GM19351 (cell line): ENCODE measurements around the gene MSI2.

Experiments
- ATAC-seq: cut with Tn5 transposase; IDR thresholded peaks from one replicate; pipeline ENCODE4 v1.9.1; 2021; ENCODE audit warnings: mild to moderate bottlenecking, moderate library complexity; ENCODE audit not compliant: unreplicated experiment

MSI2 gene

DNA sequence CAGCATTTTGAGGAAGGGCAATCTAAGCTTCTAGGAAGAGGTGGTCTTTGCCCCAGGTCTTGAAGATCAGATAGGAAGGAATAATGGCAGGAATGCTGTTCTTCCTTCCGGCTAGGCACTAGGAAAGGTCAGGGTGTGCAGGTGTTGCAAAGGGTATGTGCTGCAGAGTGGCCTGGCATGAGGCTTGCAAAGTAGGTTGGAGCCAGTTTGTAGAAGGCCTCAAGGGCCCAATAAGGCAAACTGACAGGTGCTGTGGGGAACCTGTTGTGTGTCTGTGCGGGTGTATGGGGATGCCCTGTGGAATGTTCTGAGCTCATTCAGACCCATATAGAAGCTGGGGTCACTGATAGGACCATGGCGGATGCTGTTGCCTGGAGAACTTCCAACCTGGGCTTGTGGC lies 12.7 kb downstream of the MSI2 start:
- ATAC-seq: no peak

DNA sequence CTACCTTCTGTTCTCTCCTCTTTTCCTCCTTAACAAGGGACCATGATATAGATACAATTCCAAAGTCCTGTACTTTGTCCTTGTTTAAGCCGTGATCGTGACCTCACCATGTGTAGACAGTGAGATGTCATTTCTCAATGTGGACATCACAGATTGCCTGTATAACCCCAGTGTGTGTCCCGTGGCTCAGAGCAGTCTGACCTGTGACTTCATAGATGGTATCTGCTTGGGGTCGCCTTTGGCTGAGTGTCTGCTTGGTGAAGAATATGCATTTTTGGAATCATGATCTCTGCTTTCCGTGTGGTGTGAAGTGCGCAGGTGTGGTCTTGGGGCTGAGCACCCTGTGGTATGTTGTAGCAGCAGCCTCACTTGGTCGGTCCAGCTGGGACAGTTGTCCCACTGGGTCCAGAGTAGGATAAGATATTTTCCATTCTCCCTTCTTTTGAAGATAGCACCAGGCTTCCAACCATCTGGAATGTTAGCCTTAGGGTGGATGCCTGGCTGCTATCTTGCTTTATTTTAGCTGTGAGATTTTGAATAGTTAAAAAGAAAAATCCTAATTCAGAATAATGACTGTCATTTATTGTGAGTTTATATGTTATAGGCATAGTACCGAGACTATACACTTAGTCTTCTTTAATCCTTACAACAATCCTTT lies 13.4 kb downstream of the MSI2 start:
- no peak for ATAC-seq

DNA sequence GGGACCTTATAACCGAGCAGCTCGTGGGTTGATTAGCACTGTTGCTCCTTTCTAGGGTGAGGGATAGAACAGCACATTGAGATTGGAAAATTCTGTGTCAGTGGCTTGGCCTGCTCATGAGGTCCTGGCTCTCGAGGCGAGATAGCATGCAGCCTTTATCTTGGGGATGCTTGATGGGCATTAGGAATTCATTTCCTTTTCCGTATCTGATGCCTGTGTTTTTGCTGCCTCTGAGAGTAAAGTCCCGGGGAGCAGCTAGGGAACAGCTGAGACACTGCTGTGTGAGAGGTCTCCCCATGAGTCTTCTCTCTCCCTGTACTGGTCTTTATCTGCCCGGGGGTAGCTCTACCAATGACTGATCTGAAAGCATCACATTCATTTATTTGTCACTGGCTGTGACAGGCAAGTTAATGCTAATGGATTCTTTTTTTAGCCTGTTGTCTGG lies 14.5 kb downstream of the MSI2 start:
- no peak for ATAC-seq

DNA sequence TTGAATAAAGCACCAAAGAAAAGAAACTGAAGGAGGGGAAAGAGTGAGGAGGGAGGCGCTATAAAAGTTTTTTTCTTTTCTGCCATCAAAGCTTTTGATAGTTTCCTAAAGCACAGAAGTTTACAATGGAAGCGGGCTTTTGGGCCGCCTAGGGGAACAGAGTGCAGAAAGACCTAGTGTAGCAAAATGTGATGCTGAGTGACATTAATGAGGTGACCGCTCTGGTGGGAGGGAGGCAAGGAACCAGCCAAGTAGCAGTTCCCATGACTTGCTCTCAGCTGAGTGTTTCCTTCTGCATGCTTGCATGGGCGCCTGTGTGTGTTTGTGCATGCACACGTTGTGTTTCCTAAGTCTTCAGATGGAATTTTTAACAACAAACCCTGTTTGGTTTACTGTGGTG lies 15.5 kb downstream of the MSI2 start:
- ATAC-seq: no peak

DNA sequence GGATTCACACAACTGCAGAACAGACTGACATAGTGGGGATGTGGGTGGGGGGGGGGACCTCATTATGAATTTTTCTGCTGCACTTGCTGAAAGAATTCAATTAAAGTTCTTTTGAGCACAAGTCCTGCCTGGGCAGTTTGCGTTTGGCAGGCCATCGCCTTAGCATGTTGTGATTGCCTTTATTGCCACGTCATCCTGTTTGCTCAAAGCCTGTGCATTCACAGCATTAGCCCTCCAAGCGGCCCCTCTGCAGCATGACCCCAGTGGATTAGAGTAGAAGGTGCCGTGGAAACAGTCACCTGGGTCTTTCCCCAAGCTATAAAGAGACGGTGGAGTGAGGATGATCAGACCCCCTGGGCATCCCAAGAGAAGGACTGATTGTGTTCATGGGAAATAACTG lies 17.2 kb downstream of the MSI2 start:
- ATAC-seq: no peak

DNA sequence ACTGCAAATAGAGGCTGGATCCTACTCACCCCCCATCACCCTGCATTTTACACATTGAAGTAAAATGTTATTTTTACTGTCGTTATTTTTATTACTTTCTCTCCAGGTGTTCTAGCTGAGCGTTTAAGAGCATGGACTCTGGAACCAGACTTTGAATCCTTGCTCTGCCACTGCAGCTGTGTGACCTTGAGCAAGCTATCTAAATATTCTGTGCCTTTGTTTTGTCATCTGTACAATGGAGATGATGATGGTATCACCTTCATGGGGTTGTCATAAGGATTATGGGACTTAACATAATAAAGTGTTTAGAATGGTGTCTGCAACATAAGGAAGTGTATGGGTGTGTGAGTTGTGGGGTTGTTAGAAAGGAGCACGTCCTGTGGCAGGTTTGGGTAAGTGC lies 17.8 kb downstream of the MSI2 start:
- no peak for ATAC-seq

DNA sequence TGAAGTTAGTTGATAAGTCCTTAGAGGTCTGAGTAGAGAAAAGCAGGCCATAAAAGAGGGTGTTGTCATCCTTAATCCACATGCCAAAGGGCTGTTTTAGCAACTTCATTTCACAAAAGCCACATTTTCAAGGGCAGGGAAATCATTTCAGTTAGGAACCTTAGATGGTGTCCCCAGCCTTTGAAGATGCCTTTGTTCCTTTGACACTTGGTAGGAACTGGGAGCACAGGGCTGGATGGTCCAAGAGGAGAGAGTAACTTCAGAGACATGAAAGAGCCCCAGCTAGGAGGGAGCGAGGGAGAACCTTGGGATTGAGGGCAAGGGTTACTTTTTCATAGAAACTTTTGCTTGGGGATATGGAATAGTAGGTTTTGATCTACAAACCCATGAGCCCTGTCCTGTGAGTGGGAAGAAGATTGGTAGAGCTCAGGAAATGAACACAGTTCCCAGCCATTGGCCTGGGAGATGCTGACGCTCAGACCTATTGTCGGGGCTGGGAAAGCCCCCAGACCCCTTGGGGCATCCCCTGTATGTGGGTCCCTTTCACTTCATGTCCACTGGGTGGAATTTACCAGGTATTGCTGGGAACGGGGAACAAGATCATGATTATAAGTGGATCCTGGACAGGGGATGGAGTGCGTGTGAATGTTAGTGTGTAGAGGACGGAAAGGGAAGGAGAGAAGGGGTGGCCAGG lies 18.9 kb downstream of the MSI2 start:
- ATAC-seq: no peak

DNA sequence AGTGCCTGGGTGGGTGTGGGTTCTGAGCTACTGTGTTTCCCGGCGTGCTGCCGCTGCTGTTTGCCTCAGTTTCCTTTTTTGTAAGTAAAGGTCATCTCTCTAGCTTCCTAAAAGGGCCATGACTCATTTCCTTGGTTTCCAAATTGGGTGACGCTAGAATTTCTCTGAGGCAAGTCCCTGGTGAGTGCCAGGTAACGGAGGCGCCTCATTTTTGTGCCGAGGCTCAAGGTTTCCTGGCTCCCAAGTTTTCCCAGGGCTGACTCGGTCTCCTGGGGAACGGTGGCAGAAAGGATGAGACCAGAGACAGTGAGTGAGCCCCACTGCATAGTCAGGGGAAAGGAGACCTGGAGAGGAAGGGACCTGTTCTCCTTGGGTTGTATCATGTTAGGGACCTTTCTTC lies 20.3 kb downstream of the MSI2 start:
- no peak for ATAC-seq

DNA sequence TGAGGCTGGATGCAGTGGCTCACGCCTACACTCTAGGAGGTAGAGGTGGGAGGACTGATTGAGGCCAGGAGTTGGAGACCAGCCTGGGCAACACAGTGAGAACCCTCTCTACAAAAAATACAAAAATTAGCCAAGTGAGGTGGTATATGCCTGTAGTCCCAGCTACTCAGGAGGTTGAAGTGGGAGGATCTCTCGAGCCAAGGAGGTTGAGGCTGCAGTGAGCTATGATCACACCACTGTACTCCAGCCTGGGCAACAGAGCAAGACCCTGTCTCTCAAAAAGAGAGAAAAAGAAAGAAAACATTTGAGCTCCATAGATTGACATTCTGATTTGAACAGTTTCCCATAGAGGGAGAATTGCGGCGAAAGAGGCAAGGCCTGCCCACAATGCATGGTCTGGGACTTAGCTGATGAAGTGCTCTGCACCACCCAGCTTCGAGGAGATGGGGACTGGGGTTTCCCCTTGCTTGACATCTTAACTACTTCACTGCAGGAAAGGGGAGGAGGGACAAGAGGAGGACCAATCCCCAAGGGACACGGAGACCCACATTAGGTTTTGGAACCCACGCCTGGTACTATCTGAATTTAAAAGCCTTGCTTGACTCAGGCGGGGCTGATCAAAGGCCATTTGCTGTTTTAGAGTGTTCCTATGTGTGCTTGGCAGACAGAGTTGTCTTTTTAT lies 21.7 kb downstream of the MSI2 start:
- no peak for ATAC-seq

DNA sequence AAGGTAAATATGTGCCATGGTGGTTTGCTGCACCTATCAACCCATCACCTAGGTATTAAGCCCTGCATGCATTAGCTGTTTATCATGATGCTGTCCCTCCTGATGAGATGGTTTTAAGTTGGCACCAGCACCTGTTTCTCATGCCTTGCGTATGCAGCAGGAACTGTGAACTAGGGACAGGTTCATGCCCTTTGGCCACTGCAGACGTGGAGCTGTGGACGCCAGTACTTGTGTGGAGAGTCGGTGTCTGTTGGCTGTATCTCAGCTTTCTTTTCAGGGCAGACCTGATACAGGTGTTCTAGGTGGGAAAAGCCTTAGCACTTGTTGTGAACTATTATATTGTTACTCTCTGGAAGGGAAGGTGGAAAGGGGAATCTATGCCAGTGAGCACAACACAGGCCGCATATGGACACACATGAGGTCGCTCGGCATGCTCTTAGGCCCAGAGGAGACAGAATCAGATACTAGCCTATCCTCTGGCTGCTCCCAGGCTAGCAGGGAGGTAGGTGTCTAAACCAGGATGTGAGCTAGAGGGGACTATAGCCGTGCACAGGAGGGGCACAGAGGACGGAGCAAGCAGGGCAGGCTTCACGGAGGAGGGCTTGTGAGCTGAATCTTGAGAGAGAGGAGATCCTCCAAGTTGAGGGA lies 22.5 kb downstream of the MSI2 start:
- ATAC-seq: no peak

DNA sequence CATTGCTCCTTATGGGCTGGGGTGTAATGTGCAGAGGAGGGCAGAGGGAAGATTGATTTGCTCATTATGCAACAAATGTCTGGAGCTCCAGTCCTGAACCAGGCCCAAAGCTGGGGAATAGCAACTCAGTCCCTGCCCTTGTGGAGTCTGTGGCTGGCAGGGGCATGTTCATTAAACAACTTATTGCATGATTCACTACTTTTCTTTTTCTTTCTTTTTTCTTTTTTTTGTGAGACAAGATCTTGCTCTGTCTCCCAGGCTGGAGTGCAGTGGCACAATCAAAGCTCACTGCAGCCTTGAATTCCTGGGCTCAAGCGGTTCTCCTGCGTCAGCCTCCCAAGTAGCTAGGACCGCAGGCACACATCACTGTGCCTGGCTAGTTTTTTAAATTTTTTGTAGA lies 23.1 kb downstream of the MSI2 start:
- no peak for ATAC-seq

DNA sequence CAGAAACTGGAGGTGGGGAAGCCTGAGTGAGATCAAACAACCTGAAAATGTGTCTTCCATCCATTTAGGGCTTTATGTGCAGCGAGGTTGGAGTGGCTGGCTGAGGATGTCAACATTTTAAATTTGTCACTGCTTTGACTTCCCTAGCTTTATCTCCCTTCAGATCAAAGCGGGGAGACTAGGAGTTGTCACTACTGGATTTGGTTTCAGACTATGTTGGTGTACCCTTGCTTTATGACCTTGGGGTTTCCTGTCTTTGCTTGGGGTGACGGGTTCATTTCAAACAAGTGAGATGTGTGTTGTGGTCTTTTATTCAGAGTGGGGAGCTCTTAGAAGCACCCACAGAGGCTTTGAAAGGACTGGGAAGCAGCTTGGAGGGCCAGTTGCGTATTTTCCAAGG lies 25.6 kb downstream of the MSI2 start:
- no peak for ATAC-seq

DNA sequence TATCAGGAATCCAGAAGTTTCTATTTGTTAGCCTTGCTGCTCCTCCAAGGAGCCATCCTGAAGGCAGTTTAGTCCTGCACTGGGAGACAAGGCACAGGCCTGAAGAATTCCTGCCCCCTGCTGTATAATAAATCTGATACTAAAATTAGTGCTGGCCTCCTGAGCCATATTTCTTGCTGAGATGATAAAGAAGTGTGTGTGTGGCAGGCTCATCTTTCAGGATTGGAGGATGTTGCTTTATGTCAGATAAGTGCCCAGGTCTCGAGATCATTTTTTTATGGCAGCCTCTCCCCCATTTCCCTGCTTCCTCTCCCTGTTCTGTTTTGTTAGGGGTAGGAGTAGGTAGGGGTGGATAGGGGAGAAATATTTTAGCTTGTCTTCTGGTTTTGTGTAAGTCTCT lies 26.0 kb downstream of the MSI2 start:
- no peak for ATAC-seq

DNA sequence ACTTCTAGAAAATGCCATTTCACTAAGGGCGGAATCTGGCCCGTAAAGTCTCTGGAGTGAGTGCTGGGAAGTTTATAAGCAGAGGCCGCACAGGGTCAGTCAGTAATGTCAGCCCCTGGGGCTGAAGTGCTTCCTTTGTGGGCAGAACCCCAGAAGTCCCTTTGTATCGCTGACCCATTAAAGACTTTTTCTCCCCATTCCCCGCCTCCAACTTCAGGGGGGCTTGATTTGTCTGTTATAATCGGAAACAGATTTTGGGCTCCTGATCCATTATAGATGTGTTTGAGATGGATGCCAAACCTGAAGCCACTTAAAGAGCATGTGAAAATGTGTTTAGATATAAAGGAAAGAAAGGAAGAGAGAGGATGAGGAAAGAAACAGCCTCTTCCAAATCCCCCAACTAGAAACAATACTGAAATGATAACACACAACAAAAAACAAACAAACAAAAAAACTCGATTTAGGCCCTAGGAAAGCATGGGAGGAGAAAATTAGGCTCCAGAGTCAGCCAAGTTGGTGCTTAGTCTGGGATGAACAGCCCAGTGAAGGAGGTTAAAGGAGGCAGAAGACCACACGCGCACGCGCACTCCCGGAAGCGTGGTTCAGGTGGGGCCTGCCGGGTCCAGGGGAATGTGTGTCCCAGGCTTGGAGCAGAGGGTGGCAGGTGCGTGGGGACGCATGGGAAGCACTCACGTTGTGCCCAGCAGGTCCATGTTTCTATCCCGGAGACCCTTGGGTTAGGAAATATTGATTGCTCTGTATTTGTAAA lies 27.1 kb downstream of the MSI2 start:
- ATAC-seq: no peak

DNA sequence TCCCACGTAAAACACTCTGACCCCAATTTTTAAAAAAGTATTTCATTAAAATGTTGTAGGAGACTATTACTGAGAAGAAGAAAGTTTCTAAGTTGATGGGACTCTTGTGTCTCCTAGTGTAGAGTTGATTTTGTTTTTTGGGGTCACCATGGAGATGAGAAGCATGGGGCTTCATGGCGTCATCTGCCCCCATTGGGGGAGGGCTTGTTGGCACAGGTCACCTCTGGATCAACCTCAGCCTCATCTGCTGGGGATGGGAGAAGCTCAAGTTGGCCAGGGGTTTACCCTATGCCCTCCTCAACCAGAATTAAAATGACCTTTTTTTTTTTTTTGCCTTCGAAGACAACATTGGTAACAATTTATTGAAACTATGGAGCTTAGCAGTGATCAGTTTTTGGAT lies 28.3 kb downstream of the MSI2 start:
- ATAC-seq: no peak

DNA sequence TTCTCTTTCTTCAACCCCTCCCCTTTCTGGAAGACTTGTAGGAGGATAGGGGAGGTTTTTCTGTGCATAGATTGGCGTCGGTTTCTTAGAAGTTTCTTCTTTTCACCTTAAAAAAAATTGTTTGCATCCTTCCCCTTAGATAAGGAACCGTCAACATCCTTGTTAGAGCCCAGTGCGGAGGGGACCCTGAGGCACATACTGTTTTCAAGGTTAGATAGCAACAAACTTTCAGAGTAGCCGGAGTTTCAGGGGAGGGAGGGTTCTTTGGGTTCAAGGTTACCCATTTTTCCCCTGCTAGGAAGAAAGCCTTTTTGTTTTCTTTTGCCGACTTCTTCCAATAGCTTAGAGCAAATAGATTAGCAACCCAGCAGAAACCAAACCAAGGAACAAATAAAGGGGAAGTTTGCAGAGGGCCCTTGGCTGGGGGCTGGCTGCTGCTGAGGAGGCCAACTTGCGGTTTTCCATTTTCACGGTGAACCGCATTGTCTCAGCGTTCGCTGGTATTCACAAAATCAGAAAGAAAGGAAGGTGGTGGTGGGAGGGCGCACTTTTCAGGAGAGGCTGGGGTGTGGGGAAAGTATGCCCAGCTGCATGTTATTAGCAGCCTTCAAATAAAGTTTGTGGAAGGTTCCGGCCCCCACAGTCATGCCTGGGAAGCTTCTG lies 28.8 kb downstream of the MSI2 start:
- no peak for ATAC-seq

DNA sequence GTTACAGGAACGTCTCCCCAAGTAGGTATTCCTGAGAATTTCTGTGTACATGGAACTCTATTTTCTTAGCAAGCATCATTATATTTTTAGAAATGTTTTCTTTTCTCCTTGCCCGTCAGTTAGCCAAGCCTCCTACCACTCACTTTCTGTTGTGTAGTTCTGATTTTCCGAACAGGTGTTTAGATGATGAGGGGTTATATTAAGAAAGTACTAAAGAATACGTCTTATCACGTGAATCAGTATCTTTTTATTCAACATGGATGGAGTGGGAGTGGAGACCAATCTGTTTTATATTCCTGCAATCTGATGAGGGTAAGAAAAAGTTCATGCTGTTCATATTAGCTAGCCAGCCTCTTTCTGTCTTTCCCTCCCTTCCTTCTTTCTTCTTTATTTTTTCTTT lies 29.4 kb downstream of the MSI2 start:
- ATAC-seq: no peak

DNA sequence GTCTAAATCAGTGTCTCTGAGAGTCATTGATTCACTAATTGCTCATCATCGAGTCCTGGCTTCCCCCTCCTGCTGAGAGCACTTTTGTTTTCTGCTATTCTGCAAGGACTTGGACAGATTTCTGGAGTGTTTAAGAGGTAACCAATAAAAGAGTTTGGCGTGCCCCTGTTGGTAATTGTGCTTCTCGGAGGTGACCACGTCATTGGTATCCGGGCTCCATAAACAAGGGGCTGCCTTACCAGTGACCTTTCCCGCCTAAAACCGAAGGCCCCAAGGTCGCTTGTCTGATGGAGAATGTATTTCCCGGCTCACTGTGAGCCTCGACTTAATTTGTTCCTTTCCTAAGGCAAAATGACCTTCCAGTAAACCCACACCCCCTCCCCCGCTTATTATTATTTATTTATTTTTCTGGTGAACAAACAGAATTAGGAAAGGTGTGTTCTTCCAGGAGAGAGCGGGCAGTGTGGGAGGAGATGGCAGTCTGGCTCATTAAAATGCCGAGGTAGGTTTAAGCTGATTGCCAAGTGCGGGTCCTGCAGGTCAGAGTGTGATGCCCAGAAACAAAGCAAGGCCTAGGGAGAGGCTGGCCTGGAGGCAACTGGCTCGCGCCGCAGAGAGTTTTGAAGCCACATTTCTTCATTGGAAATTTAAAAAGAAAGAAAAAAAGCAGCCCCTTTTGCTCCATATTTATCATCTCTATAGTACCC lies 30.2 kb downstream of the MSI2 start:
- no peak for ATAC-seq

DNA sequence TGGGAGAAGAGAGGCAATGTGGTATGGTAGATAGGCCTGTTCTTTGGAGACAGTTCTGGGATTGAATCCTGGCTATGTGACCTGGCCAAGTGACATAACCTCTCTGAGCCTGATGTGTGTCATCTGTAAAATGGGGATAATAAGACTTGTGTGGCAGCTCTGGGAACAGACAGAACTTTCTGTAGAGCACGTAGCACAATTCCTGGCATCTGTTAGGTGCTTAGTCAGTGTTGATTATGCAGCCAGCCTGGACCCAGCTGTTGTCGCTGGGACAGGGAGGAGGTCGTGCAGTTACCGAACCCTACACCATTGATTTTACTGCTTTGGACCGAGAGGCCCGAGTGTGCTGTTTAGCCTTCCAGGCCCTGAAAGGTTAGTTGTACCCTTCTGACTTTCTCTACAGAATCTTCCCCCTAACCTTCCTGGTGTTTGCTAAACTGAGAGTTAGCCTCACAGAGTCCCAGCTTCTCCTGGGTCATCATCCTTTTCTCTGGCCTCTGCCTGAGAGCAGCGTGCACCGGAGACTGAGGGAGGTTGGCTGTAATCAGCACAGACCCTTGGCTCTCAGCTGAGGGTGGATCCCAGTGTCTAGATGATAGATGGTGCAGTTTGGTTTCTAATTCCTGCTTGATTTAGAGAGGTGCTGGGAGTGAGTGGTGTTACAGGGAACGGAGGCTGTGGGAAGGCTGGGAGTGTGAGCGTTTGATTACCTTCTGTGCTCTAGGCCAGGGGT lies 31.9 kb downstream of the MSI2 start:
- no peak for ATAC-seq
